ENCODE data around the gene L3MBTL4.
"Not testable (repeated sequence)": the region's sequence is repeated elsewhere in the genome, so short reads cannot be mapped to it uniquely, and the experiment has no call there.

The L3MBTL4 gene

DNA sequence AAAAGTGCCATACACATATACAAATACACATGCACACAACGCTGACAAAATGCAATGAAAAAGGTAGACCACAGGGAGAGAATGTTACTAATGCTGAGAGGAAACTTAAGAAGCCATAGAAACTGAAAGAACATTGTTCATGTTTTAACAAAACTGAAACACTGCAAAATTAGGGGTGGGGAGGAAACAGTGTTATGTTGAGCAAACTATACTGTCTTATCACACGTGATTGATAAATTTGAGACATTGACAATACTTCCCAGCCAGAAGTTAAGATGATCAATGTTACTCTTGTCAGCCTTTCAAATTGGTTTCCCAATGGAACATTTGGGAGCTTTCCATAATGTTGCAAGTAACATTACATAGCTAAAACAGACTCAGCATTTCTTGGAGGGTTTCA, 165.5 kb downstream of the L3MBTL4 start:
- peak; percentile 54 for DNase-seq

DNA sequence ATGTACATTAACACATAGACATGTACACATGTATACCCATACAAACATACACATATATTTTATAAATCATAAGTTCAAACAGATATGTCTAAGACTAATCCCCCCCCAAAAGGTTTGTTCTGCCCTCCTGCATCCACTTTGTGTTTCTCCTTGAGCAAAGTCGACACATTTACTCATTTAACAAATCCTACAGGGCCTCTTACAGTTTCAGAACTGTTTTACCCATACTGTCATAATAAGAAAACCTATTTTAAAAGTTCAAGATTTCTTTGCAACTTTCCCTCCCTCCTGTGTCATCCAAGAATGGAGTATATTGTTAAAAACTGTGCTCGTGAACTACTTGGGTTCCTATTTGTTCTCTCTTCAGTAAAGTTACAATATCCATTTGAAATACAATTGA, 166.7 kb downstream of the L3MBTL4 start:
- DNase-seq: no peak

DNA sequence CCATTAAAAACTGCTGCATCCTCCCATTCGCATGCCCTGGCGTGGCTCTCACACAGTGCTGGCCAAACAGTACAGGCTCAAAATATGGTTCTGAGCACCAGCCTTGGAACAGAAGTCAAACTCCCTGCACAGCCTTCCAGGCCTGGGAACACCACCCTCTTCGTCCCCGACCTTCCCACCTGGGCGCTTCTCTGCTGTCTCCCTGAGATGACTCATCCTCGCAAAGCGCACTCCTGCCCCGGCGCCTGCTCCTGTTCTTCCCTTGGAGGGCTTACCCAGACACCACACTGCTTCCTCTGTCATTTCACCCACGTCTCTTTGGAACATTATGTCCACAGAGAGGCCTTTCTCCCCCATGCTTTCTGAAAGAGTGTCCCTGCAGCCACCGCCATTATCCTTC, 172.7 kb downstream of the L3MBTL4 start:
- DNase-seq: no peak

DNA sequence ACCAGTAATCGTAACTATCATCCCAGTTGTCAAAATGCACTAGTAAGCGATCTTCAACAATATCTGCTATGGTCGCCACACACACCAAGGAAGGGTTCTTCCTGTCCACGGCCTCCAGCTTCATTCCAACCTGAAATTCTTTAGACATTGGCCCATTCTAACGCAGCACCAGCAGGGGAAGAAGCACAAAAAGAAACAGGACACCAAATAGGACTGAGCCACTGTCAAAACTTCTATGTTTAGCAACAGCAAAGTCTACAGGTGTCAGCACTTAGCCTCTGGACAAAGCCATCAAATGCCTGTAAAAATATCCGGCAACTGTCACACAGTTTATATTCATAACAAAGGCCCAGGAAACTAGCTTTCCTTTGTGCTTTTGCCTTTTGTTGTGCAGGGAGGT, 175.0 kb downstream of the L3MBTL4 start:
- no peak for DNase-seq

DNA sequence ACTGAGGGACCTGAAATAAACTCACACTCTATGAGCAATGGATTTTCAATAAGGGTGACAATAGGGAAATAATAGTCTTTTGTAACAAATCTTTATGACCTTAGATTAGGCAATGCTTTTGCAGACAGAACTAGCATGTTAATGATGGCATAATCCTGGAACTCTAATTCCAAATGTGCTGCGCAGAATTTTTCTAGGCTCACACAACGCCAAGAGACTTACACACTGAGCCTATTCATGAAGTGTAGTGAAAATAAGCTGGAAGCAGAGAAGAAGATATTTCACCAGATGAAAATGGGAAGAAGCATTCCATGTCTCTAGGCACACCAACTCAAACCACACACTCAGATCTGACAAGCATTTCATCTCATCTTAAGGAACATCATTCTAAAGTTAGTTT, 178.5 kb downstream of the L3MBTL4 start:
- peak; percentile 8 for DNase-seq

DNA sequence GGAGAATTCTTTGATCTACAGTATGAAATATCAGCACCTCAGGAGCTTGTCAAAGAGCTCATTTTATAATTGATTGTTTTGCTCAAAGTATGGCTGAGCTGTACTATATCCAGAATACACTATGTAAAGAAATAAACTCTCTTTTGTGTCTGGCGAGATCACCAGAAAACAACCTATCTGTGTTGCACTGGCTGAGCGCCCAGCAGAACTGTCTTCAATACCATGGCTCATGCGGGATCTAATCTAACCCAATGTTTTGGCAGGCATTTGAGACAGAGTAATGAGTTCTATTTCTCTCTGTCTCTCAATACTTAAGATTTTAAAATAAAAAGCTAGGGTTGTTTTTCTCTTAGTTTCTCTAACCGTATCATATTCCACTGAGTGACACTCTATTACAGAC, 192.4 kb downstream of the L3MBTL4 start:
- DNase-seq: no peak

DNA sequence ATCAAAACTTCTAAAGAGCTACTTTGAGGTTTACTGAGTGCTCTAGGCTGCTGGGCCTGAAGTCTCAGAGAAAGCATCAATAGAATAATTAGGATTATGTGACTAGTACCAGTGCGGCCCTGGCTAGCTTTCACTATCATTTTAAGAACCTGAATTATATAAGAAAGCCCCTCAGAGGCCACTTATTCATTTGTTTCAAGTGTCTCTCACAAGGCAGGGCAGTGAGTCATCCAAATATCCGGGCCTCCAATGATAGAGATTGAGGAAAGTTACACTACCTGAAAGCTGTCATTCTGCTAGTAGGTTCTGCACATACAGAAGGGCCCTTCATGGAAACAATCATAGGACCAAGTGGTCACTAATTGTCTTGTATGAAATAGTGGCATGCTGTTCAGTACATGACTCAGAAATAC, 193.1 kb downstream of the L3MBTL4 start:
- no peak for DNase-seq

DNA sequence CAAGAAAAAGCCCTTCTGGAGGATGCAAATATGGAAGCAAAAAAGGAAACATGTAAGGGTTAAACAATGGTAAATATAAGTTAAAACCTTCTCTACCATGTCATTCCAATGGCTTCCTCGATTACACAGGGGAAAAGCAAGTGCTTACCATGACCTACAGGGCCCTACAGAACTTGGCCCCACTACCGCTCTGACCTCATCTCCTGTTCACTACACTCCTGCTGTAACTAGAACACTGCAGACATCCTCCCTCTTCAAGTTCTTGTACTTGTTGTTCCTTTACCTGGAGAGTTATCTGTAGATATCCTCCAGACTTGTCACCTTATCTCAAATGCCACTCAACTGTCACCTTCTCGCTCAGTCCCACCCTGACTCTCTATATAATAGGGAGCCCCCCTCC, 194.6 kb downstream of the L3MBTL4 start:
- no peak for DNase-seq

DNA sequence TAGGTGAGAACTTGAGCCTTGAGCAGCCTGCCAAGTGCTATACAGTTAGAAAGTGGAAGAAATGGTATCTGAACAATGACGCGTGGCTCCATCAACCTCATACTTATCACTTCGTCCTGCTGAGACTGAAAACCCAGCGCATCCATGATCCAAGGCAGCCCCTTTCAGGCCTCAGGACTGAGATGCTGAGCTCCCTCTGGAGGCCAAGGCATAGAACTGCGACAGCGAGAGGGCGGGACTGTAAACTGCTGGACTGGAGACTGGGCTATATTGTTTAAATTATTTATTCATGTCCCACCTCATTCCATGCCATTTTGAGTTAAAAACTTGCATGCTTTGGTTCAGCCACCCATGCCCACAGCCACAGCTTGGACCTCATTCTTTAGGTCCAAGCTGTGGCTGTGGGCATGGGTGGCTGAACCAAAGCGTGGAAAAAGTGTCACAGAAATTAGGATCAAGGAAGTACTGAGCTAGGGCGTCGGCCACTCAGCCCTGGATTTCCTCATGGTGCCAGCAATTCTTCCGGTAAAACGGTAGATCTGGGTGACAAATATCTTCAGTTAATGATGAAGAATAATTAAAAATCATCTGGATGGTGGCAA, 195.5 kb downstream of the L3MBTL4 start:
- DNase-seq: peak; percentile 37

DNA sequence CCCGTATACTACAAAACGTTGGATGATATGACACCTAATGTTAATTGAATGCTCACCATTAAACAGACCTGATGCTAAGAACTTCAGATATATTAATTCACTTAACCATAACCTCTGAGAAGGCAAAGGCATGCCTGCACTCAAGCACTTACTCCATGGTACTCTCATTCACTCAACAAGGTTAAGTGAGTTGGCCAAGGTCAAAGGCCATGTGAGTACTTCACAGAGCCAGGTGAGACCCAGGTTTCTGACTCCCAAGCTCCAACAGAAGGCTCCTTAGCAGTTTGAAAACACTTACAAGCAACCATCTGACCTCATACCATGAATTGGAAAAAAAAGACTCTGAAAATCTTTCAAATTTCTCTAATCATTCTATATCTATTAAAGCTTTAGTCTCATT, 198.8 kb downstream of the L3MBTL4 start:
- DNase-seq: no peak

DNA sequence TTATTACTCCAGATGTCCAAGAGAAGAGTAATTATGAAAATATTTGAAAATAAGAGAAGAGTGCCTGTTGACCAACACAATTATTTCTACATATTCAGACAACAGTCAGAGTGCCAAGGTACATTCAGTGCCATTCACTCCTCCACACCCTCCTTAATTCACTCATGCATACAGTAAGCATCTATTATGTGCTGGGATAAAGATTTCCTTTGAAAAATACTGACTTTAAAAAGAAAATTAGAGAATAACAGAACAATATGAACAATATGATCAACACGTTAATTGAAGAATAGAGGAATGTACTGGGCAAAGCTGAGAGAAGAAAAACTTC, 203.6 kb downstream of the L3MBTL4 start:
- DNase-seq: no peak

DNA sequence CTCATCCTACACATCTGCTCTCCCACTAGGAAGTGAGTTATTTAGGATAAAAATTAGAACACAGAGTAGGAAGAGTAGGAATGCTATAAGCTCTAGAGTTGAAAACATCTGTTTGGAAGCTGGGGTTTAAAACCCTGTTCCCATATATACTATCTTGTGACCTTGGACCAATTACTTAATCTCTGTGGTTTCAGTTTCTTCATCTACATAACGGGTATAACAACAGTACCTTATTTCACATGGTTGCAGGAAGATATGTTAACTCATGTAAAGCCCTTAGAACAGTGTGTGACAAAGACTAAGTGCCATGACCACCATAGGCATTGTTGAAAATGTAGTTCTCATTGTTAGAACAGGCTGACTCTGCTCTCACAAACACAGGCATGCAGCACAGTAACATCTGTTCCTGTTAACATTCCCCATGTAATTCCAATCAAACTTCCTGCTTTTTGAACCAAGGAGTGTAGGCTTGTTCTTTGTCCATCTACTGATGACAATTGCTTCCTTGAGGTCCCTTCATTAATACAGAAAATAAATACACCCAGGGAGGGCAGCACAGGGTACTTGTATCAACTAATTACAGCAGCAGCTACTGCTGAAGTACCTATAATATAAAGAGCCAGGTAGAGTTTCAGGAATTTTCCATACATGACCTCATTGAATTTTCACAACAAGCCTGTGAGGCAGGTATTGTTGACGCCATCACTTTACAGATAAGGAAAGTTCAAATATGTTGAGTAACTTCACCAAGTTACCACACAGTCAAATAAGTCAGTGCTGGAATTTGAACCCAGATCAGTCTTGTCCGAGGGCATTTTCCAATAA, 204.2 kb downstream of the L3MBTL4 start:
- no peak for DNase-seq

DNA sequence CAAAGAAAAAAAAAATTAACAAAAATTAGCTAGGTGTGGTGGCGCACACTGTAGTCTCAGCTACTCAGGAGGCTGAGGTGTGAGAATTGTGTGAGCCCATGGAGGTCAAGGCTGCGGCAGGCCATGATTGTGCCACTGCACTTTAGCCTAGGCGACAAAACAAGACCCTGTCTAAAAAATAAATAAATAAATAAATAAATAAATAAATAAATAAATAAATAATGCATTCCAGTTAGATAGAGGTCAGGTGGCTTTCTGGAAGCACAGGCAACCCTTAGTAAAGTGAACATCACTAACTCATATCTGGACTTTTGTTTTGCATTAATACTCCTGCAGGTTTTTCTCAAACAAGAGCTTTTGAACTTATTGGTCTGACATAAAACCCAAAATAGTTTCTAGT, 206.8 kb downstream of the L3MBTL4 start:
- no peak for DNase-seq

DNA sequence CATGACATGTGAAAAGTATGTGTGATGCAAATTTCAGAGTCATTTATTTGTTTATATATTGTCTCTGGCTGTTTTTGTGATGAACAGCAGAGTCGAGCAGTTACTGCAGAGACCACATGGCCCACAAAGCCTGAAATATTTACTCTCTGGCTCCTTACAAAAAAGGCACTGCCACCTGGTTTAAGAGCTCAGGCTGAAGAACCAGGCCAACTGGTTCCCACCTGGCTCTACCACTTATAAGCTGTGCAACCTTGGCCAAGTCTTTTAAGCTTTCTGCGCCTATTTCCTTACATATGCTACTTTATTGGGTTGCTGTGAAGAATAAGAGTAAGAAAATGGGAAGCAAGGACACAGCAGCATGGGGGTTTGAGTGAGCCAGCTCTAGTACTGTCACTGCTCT, 207.6 kb downstream of the L3MBTL4 start:
- no peak for DNase-seq

DNA sequence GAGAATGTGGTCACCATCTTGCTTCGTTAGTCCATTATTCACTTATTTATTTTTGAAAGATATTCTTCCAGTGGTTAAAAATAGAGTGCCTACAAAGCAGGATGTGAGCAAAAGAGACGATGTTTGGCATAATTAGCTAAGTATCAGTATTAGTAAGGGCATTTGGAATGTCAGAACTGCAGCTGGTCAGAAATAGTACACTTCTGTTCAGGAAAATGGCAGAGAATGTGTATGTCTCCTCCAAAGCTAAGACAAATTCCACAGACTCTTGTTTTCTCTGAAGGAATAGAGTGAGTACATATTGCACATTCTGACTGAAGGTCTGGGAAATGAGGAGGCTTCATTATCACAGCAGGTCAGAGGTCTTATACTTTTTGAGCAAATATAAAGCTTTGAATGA, 209.0 kb downstream of the L3MBTL4 start:
- no peak for DNase-seq

DNA sequence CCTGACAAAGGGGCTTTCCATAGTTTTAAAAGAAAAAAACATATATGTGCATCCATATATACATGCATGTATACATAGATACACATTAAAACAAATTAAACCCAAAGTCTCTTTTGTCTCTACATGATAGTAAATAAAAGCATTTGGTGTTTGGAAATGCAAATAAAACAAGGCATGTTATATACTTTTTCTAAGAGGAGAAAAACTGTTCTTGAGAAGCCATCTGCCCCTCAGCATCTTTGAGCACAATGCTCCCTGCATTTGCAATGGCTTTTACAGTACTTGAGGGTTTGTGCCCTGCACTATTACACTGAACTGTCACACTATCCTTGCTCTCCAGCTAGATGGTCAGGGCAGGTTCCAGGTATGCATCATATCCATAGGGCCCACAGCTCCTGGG, 210.2 kb downstream of the L3MBTL4 start:
- no peak for DNase-seq

DNA sequence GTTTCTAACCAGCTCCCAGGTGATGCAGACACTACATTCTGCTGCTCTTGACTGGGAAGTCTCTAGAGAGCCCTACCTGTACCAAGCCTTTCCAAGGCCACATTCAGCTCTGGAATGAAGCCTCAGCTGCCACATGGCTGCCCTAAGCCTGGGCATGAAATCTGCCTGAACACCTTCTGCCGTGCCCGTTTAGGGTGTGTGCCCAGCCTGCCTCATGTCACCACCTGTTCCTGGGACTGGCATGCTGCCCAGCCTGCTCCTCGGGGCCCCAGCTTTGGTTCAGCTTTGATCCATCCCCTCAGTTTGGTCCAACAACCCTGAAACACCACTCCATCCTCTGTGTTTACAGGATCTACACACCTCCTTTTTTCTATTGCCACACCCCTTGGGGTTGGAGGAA, 210.9 kb downstream of the L3MBTL4 start:
- DNase-seq: no peak

DNA sequence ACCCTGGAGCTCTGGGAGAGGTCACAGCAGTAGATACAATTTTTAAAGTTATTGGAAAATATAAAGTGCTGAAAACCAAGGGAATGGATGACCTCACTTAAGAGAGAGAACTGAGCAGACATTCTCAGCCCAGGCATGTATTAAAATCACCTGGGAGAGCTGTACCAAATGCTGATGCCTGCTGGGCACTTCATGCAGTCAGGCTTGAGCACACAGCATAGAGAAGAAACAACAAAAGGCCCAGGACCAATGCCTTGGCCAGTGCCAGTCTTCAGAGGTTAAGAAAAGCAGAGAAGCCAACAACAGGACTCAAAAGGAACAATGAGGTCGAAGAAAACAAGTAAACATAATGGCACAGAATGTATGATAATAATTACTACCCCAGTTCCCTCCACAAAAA, 211.8 kb downstream of the L3MBTL4 start:
- no peak for DNase-seq

DNA sequence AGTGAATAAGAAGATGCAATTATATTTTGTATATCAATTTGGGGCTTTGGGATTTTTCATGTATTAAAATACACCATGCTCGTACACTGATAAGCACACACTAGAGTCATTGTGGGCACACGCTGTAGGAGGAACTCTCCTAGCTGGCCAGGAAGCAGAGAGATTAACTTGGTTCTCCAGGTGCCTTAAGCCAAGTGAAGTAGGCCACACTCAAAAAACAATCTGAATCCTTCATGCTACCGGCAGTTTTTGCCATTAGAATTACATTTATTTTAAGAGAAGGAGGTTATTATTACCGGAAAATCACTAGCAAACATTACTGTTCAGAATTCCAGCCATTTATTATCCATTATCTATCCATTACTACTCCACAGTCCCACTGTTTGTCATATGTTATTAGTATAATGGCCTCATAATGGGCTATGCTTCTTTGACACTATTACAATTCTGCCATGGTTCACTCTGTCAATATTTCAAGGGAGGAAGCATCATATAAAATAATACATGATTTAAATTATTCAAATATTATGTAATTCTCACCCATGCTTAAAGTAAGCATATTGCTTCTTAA, 214.4 kb downstream of the L3MBTL4 start:
- DNase-seq: no peak

DNA sequence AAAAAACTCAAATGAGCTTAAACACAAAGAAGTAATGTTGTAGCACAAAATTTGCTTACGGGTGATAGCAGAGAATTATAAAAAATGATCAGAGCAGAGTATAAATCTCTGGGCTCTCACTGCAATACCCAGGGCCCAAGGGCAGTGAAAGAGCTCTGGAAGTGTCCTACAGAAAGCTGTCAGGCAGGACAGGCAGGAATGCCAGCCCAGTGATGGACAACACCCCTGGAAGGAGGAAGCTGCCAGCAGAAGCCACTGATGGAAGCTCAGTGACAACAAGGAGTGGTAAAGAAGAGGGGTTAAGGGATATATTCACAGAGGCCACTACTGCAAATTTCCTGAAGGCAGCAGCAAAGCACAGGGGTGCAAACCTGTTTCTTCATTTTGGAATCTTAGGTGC, 214.9 kb downstream of the L3MBTL4 start:
- DNase-seq: no peak

DNA sequence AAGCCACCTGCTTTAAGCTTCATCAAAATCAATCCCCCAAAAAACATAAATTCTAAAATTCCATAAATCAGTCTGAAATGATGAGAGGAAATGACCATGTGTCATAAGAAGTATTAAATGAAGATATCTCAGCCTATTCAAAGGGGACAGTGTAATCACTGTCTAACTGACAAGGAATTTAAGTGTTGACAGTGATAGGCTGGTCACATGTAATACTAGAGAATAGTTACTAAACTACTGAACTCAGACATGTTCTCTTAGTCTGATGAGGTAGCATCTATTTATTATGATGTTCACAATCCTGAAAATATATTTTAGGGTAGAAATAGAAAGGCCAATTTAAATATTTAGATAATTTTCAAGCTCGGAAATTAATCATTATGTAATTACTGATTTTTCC, 216.1 kb downstream of the L3MBTL4 start:
- no peak for DNase-seq

DNA sequence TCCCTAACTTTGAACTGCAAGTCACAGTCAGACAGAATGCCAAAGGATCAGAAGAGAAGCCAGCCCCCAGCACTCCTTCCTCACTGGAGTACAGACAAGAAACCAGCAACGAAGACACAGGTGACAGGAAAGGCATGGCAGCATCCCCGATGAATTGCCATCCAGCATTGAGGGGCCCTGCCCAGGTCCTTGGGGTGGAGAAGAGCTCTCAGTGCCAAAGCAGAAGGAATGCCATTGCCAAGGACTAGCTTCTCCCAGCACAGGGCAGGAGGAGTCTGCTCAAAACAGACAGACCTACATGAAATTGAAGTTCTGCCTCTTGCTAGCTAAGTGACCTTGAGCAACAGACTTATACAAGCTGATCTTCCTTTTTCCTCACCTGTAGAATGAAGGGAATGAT, 220.1 kb downstream of the L3MBTL4 start:
- no peak for DNase-seq

DNA sequence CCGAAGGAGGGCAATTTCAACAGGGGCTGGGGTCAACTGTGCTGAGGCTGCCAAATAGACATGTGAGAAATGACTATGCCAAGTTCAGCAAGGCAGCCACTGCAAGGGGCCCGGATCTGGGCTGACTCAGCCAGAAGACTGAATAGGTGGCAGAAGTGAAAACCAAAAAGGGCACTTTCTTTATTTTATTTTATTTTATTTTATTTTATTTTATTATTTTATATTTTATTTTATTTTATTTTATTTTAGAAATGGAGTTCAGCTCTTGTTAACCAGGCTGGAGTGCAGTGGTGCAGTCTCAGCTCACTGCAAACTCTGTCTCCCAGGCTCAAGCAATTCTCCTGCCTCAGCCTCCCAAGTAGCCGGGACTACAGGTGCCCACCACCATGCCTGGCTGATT, 228.9 kb downstream of the L3MBTL4 start:
- not testable (repeated sequence) for DNase-seq

DNA sequence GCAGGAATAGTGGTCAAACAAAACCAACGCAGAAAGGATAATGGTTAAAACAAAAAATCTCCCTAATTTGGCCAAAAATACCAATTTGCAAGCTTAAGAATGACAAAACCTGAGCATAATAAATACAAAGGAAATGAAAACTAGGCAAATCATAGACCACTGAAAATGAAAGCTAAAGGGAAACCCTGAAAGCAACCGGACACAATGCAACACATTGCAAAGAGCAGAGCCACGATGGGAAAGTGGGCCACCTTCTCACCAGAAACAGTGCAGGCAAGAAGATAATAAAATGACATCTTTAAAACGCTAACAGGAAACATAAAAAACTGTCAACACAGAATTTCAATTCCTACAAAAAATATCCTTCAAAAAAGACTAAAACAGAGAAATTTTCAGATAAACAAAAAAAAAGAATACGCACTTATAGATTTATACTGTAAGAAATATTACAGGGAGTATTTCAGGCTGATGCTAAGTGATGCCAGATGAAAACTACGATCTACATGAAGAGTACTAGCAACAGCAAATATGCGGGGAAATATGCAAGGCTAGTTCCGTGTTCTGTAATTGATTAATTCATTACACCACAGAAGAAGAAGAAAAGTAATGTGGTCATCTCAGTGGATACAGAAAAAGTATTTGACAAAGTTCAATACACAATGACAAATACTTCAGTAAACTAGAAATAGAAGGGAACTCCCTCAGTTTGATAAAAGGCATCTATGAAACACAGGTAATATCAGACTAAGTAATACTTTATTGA, 239.5 kb downstream of the L3MBTL4 start:
- no peak for DNase-seq

Measured in suppressor macrophage treated with lipopolysaccharide for 4 hours (primary cell).